Vagina (tissue), 2 donors: ENCODE measurements around the gene DTX1.

ENCODE experiments used
- POLR2A ChIP-seq, 2 donors: fragments of 450-650 bp; IDR thresholded peaks; one replicate each; pipeline ENCODE4 v1.6.1; 2017; ENCODE audit warnings: antibody characterized with exemption in 2 of 2, mild to moderate bottlenecking in 2 of 2, moderate library complexity in 2 of 2
- POLR2AphosphoS5 ChIP-seq, 2 donors: sonication (generic); formaldehyde crosslinking; IDR thresholded peaks; one replicate each; pipeline ENCODE4 v1.9.0; 2017; ENCODE audit warnings: antibody characterized with exemption in 2 of 2, mild to moderate bottlenecking in 2 of 2, low read depth in 1 of 2; ENCODE audit not compliant: insufficient read depth in 1 of 2

DNA sequence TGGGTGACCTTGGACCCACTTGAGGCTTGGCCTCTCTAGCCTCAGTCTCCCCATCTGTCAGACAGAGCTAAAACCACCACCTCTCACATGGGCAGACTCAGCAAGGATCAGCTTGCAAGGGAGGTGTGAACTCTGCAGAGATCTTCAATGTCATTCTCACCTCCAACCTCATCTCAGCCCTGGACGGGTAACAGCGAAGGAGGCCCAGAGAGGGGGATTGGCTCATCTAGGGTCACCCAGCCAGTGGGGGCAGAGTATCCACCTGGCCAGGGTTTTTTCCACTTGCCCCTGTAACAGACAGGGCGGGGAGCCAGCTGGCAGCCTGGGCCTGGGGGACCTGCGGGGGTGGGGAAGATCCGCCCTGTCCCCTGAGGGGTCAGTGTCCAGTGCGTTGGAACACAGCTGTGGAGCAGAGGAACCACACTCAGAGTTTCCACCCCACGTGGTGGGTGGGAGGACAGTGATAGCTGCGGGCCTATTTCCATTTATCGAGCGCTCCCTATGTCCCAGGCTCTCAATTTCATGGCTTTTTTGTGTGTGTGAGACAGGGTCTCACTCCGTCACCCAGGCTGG, 27.4 kb downstream of the DTX1 start:
- TF ChIP-seq POLR2A (IDR thresholded peaks at IDR 0.05): no peak
- TF ChIP-seq POLR2AphosphoS5 (IDR thresholded peaks at IDR 0.05; ENCODE audit: insufficient read depth in 1 of 2, low read depth in 1 of 2): no peak
